Right lobe of liver (tissue), 6 donors: ENCODE results near the gene MYD88. TPM values are rescaled to one million over a fixed set of nuclear protein-coding genes. Genes with fewer than 3 reads are reported as not detected.

Experiments
- ATAC-seq, 4 donors: fragments of 200-7000 bp; cut with Tn5 transposase; one replicate each; pipeline ENCODE4 v1.9.1; 2020; ENCODE audit warnings: mild to moderate bottlenecking in 4 of 4, moderate library complexity in 4 of 4
- DNase-seq, 3 donors: peaks; one replicate each; pipeline ENCODE4 v3.0.0-alpha.2; 2020
- H3K27ac ChIP-seq, 3 donors: fragments of 200-600 bp; one replicate each; pipeline ENCODE4 v1.8.0; 2022
- H3K27me3 ChIP-seq, 2 donors: fragments of 200-600 bp; one replicate each; pipeline ENCODE4 v1.8.0; 2022
- H3K36me3 ChIP-seq, 4 donors: fragments of 200-600 bp; sonication (generic) in 1 of 4; one replicate each; pipeline versions ENCODE4 v1.5.1 to v1.8.0; 2017 to 2022; ENCODE audit warnings: control low read depth in 1 of 4
- H3K4me1 ChIP-seq, 4 donors: fragments of 200-600 bp; sonication (generic) in 1 of 4; one replicate each; pipeline versions ENCODE4 v1.5.1 to v1.8.0; 2017 to 2022; ENCODE audit warnings: control low read depth in 1 of 4
- H3K4me3 ChIP-seq, 3 donors: fragments of 200-600 bp; one replicate each; pipeline ENCODE4 v1.8.0; 2022
- H3K9me3 ChIP-seq, 4 donors: fragments of 200-600 bp; sonication (generic) in 1 of 4; one replicate each; pipeline versions ENCODE4 v1.5.1 to v1.8.0; 2017 to 2022; ENCODE audit warnings: control low read depth in 1 of 4
- CTCF ChIP-seq, 4 donors: fragments of 200-600 bp in 3 of 4; fragments of 450-650 bp in 1 of 4; IDR thresholded peaks; one replicate each; pipeline versions ENCODE4 v1.5.1 to v1.8.0; 2016 to 2022; ENCODE audit warnings: antibody characterized with exemption in 4 of 4, mild to moderate bottlenecking in 2 of 4
- POLR2A ChIP-seq: fragments of 450-650 bp; IDR thresholded peaks from one replicate; pipeline ENCODE4 v1.6.1; 2017; ENCODE audit warnings: antibody characterized with exemption, mild to moderate bottlenecking
- WGBS: methylation state at CpG from one replicate; pipeline ENCODE4 v1.1.6; 2018; ENCODE audit warnings: low coverage, low lambda C conversion rate; ENCODE audit not compliant: insufficient coverage; ENCODE audit errors: missing lambda C conversion rate; 5-methylcytosine and 5-hydroxymethylcytosine counted together
- intact Hi-C, 2 donors: fragments of 100-400 bp; cut with DNase I; formaldehyde crosslinking; loops; one replicate each; pipeline versions ENCODE4 v1.11.2 to v1.14.1; 2022
- total RNA-seq, 6 experiments: library from RNA; depleted of rRNA in 2 of 6; stranded (reverse); fragments of >200 nt in 2 of 6; fragmentation: NEBNext Ultra II Directional in 3 of 6; extraction: Animal tissue kit (Norgen Biotek cat#: 25700) in 3 of 6; gene quantifications; one replicate each; pipeline versions ENCODE4 v1.1.0 to v1.2.4, GENCODE V29; 2016 to 2023
- donor health status: DM: no; HTN: yes; CAD: no.
- donor health status: DM: no; HTN: no; CAD: no.
- donor health status: DM: no; HTN: no; CAD: no.
- donor health status: DM: no; HTN: yes; CAD: no.
- donor health status: DM: no; HTN: yes; CAD: no.

Gene MYD88
- total RNA-seq, 6 experiments from 2014 or later: 24.3 to 57.3 (median 37.0) TPM

- H3K4me3 ChIP-seq: peak overlapping the region in 1 of 3 donors; percentile 12
Measured at GRCh38 chr3:38130631-38131065, 7.8 kb upstream of the MYD88 start.

DNA sequence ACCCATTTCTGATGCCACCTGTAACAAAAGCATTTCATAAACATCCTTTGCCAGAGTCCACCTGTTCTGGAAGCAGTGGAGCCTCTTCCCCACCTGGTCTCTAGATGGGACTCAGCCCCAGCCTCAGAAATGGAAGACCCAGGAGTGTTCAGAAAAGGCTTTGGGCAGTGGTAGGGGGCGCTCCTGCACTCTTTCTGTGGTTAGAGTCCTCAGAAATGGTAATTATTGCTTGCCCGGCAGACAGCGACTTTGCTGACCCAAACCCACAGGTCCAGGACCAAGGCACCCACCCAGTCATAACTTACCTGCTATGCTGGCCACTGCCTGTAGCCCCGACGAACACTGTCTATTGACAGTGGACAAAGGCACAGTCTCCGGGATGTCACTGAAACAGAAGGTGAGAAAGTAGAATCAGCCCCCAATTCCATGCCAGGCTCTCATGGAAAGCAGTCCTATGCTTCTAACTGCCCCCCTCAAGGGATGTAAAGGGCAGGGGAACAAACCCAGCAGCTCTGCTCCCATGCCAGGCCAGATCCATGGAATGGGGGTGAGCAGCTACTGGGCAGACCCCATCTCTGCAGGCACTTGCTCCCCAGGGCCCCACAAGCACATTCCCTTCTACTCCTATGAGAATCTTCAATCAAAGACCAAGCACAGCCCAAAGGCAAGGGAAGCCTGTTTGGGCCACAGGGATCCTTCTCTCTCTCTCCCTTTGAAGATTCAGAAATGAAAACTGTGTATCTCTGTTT is 6.7 kb upstream of the MYD88 start:
- Histone ChIP-seq H3K27me3 (no peaks in the 10 kb centered on the region), H3K36me3 (peaks cover 0 to 72% (median 34%) of the 10 kb centered on the region in 4 donors), H3K27ac (peak overlapping the region; percentile 35 to 90 (median 76)), H3K4me3 (no peak overlapping the region), H3K4me1 (peaks cover 0 to 84% (median 41%) of the 10 kb centered on the region in 4 donors), H3K9me3 (no peaks in the 10 kb centered on the region)
- TF ChIP-seq POLR2A: no peak
- TF ChIP-seq CTCF (IDR thresholded peaks at IDR 0.05): peak; percentile 13 to 44 (median 22)
- intact Hi-C loops: no loop called here
- ATAC-seq (no peak), DNase-seq (peak; percentile 35 to 56 (median 50))
- 47% methylated on average over 3 of the region's 6 CpGs for WGBS

More at GRCh38 chr3:38130631-38131065, 7.8 kb upstream of the MYD88 start:
- H3K27ac ChIP-seq: peak overlapping the region; percentile 18 to 90 (median 76)
- 31% methylated on average over 3 of the region's 3 CpGs for WGBS
- peaks cover 0 to 87% (median 42%) of the 10 kb centered on the region in 4 donors for H3K4me1 ChIP-seq
- ATAC-seq: peak; percentile 46 to 66 (median 54)
- no peaks in the 10 kb centered on the region for H3K9me3 ChIP-seq
- intact Hi-C loops: no loop called here
- TF ChIP-seq CTCF (IDR thresholded peaks at IDR 0.05): no peak
- TF ChIP-seq POLR2A: no peak
- peak; percentile 71 to 94 (median 89) for DNase-seq
- H3K36me3 ChIP-seq: peaks cover 0 to 83% (median 37%) of the 10 kb centered on the region in 4 donors
- no peaks in the 10 kb centered on the region for H3K27me3 ChIP-seq

DNA sequence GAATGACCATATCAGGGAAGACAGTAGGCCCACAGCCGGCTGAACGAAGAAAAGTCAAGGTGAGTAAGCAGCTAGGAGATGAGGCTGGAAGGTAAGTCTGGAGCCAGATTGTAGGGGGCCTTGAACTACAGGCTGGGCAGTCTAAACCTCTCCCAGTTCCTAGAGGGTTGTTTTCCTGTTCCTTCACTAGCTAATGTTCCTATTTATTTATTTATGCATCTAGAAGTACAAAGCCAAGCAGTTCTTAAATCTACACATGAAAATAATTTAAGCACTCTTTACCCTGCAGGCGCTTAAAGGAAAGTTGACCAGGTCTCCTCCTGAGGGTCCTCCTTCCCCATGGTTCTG is 5.3 kb upstream of the MYD88 start:
- Histone ChIP-seq H3K4me1 (peaks cover 0 to 83% (median 34%) of the 10 kb centered on the region in 4 donors), H3K4me3 (peak overlapping the region in 2 of 3 donors; percentile 35 to 44), H3K27me3 (no peaks in the 10 kb centered on the region), H3K27ac (peak overlapping the region; percentile 49 to 90 (median 76)), H3K36me3 (peaks cover 0 to 58% (median 25%) of the 10 kb centered on the region in 4 donors), H3K9me3 (no peaks in the 10 kb centered on the region)
- 22% methylated on average over 3 of the region's 3 CpGs for WGBS
- no peak for DNase-seq
- intact Hi-C loops: no loop called here
- TF ChIP-seq POLR2A (no peak), CTCF (IDR thresholded peaks at IDR 0.05) (no peak)
- no peak for ATAC-seq

- H3K36me3 ChIP-seq: peaks cover 0 to 52% (median 22%) of the 10 kb centered on the region in 4 donors
- intact Hi-C loops: no loop called here
- ATAC-seq (peak; percentile 41 to 64 (median 50)), DNase-seq (peak; percentile 67 to 93 (median 85))
- TF ChIP-seq CTCF (IDR thresholded peaks at IDR 0.05) (no peak), POLR2A (peak; percentile 68)
- 29% methylated on average over 9 of the region's 10 CpGs for WGBS
- no peaks in the 10 kb centered on the region for H3K27me3 ChIP-seq
- no peaks in the 10 kb centered on the region for H3K9me3 ChIP-seq
- H3K27ac ChIP-seq: peak overlapping the region; percentile 49 to 90 (median 76)
- peaks cover 0 to 78% (median 31%) of the 10 kb centered on the region in 4 donors for H3K4me1 ChIP-seq
- peak overlapping the region in 2 of 3 donors; percentile 98 to 99 for H3K4me3 ChIP-seq
Measured at GRCh38 chr3:38133557-38134405, 4.7 kb upstream of the MYD88 start.
